SH-SY5Y (cell line): Measurements from ENCODE around the gene SGCD.

Experiments
- GATA2 ChIP-seq: IDR thresholded peaks from 2 replicates; pipeline ENCODE4 v1.6.1; 2011; ENCODE audit warnings: mild to moderate bottlenecking, low read depth, low read length
- GATA3 ChIP-seq: IDR thresholded peaks from 2 replicates; pipeline ENCODE4 v1.6.1; 2011; ENCODE audit warnings: low read depth, mild to moderate bottlenecking, low read length, moderate library complexity

DNA sequence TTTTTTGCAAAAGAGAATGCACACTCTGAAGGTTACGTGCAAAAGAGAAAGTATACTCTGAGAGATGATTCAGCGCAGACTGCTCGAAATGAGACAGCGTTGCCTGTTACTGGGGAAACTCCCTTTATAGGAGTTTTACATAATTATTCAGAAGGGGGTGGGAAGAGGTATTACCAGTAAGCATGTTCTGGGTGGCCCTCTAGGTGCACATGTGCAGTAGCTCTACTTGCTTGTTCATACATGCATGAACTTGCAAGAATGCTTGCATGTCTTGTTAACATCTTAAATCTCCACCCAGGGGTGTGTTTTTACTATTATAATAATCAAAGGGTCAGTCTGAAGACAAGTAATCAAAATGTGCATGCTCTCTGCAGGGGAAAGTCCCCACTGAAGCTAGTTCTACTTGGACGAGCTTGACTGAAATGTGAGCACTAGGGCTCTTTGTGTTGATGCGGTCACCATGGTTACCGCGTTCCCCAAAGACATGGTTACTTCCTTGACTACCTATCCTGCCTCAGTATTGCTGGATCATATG, 75.5 kb downstream of the SGCD start:
- TF ChIP-seq GATA3 (no peak), GATA2 (no peak)
